Glutamatergic neuron (in vitro differentiated cells): ENCODE measurements around the gene CBR3. TPM values are rescaled to one million over a fixed set of nuclear protein-coding genes. Genes with fewer than 3 reads are reported as not detected.
"Not testable (repeated sequence)": the region's sequence is repeated elsewhere in the genome, so short reads cannot be mapped to it uniquely, and the experiment has no call there.

ENCODE experiments used
- DNase-seq: peaks from one replicate; pipeline ENCODE4 v3.0.0; 2022
- H3K27ac Mint-ChIP-seq: one replicate; pipeline ENCODE4 v1.8.0; 2020; ENCODE audit warnings: mild to moderate bottlenecking, mixed read lengths, inconsistent platforms; ENCODE audit not compliant: unreplicated experiment
- H3K27me3 Mint-ChIP-seq: one replicate; pipeline ENCODE4 v1.8.0; 2020; ENCODE audit warnings: mild to moderate bottlenecking, moderate library complexity, mixed read lengths, inconsistent platforms; ENCODE audit not compliant: unreplicated experiment
- H3K36me3 Mint-ChIP-seq: one replicate; pipeline ENCODE4 v1.8.0; 2020; ENCODE audit warnings: mild to moderate bottlenecking, mixed read lengths, inconsistent platforms; ENCODE audit not compliant: unreplicated experiment
- H3K4me1 Mint-ChIP-seq: one replicate; pipeline ENCODE4 v1.8.0; 2020; ENCODE audit warnings: mild to moderate bottlenecking, low read depth, mixed read lengths, inconsistent platforms; ENCODE audit not compliant: unreplicated experiment
- H3K4me3 Mint-ChIP-seq: one replicate; pipeline ENCODE4 v1.8.0; 2020; ENCODE audit warnings: mild to moderate bottlenecking, mixed read lengths, inconsistent platforms; ENCODE audit not compliant: unreplicated experiment
- H3K9me3 Mint-ChIP-seq: one replicate; pipeline ENCODE4 v1.8.0; 2020; ENCODE audit warnings: mild to moderate bottlenecking, moderate library complexity, mixed read lengths, inconsistent platforms; ENCODE audit not compliant: unreplicated experiment
- CTCF ChIP-seq: fragments of 200-600 bp; sonication (generic); IDR thresholded peaks from one replicate; pipeline ENCODE4 v1.5.0; 2021; ENCODE audit not compliant: partially characterized antibody, unreplicated experiment
- total RNA-seq: library from RNA; stranded (reverse); fragmentation: NEBNext Ultra II Directional; extraction: Animal tissue kit (Norgen Biotek cat#: 25700); gene quantifications from one replicate; pipeline ENCODE4 v1.2.1, GENCODE V29; 2021; ENCODE audit not compliant: unreplicated experiment

Gene CBR3
- total RNA-seq, 1 donor from 2014 or later: not detected

GRCh38 chr21:36096398-36097290 lies 38.2 kb upstream of the CBR3 start:
- no peaks in the 10 kb centered on the region for H3K9me3 Mint-ChIP-seq
- no peaks in the 10 kb centered on the region for H3K4me1 Mint-ChIP-seq
- peaks cover 7% of the 10 kb centered on the region for H3K36me3 Mint-ChIP-seq
- H3K27ac Mint-ChIP-seq: no peak overlapping the region
- no peak for DNase-seq
- no peaks in the 10 kb centered on the region for H3K27me3 Mint-ChIP-seq
- no peak overlapping the region for H3K4me3 Mint-ChIP-seq
- no peak for TF ChIP-seq CTCF

GRCh38 chr21:36097427-36098181 lies 37.3 kb upstream of the CBR3 start:
- peaks cover 7% of the 10 kb centered on the region for H3K36me3 Mint-ChIP-seq
- DNase-seq: no peak
- H3K4me1 Mint-ChIP-seq: no peaks in the 10 kb centered on the region
- no peaks in the 10 kb centered on the region for H3K27me3 Mint-ChIP-seq
- H3K27ac Mint-ChIP-seq: no peak overlapping the region
- no peak for TF ChIP-seq CTCF
- no peaks in the 10 kb centered on the region for H3K9me3 Mint-ChIP-seq
- H3K4me3 Mint-ChIP-seq: no peak overlapping the region

GRCh38 chr21:36098182-36098532 lies 36.7 kb upstream of the CBR3 start:
- no peak for TF ChIP-seq CTCF
- H3K36me3 Mint-ChIP-seq: peaks cover 7% of the 10 kb centered on the region
- no peak overlapping the region for H3K4me3 Mint-ChIP-seq
- no peak for DNase-seq
- H3K27me3 Mint-ChIP-seq: no peaks in the 10 kb centered on the region
- H3K4me1 Mint-ChIP-seq: no peaks in the 10 kb centered on the region
- no peak overlapping the region for H3K27ac Mint-ChIP-seq
- no peaks in the 10 kb centered on the region for H3K9me3 Mint-ChIP-seq

- Mint-ChIP-seq H3K36me3 (no peaks in the 10 kb centered on the region), H3K4me1 (no peaks in the 10 kb centered on the region), H3K9me3 (no peaks in the 10 kb centered on the region), H3K4me3 (no peak overlapping the region), H3K27ac (no peak overlapping the region), H3K27me3 (no peaks in the 10 kb centered on the region)
- no peak for DNase-seq
- no peak for TF ChIP-seq CTCF
These were observed 35.9 kb upstream of the CBR3 start for GRCh38 chr21:36099000-36099399.

- not testable (repeated sequence) for H3K27ac Mint-ChIP-seq, DNase-seq, H3K4me1 Mint-ChIP-seq, H3K27me3 Mint-ChIP-seq, H3K9me3 Mint-ChIP-seq, H3K4me3 Mint-ChIP-seq, H3K36me3 Mint-ChIP-seq
These were observed 35.1 kb upstream of the CBR3 start for GRCh38 chr21:36099695-36100211.
